Fibroblast of the aortic adventitia (primary cell): ENCODE measurements around the gene PLEKHA7. TPM values are rescaled to one million over a fixed set of nuclear protein-coding genes. Genes with fewer than 3 reads are reported as not detected.
"Not testable (repeated sequence)": the region's sequence is repeated elsewhere in the genome, so short reads cannot be mapped to it uniquely, and the experiment has no call there.

Experiments used
- DNase-seq: peaks from one replicate; pipeline ENCODE4 v3.0.0-alpha.2; 2010; ENCODE audit warnings: low read depth
- H3K4me3 ChIP-seq: 2 replicates; pipeline ENCODE4 v1.5.1; 2011; ENCODE audit warnings: low read depth, mild to moderate bottlenecking, control low read depth, low read length, moderate library complexity
- CTCF ChIP-seq: IDR thresholded peaks from 2 replicates; pipeline ENCODE4 v1.5.1; 2011; ENCODE audit warnings: mild to moderate bottlenecking, low read length, control low read depth, inconsistent platforms; ENCODE audit not compliant: insufficient read depth
- total RNA-seq: library from RNA; depleted of rRNA; stranded (reverse); fragments of >200 nt; gene quantifications from 2 replicates; pipeline ENCODE4 v1.2.3, GENCODE V29; 2012; ENCODE audit warnings: low replicate concordance

PLEKHA7 gene
- total RNA-seq, 1 donor = 0.09 TPM

GRCh38 chr11:16874275-16874975 lies 139.8 kb downstream of the PLEKHA7 start:
- DNase-seq = no peak
- TF ChIP-seq CTCF = no peak
- H3K4me3 ChIP-seq = no peak overlapping the region

GRCh38 chr11:16873289-16873688 lies 140.9 kb downstream of the PLEKHA7 start:
- TF ChIP-seq CTCF = no peak
- H3K4me3 ChIP-seq = no peak overlapping the region
- peak; percentile 9 for DNase-seq

GRCh38 chr11:16871368-16871767 lies 142.8 kb downstream of the PLEKHA7 start:
- TF ChIP-seq CTCF = no peak
- DNase-seq = no peak
- no peak overlapping the region for H3K4me3 ChIP-seq

- no peak for TF ChIP-seq CTCF
- no peak overlapping the region for H3K4me3 ChIP-seq
- no peak for DNase-seq
Measured at GRCh38 chr11:16867097-16867496, 147.1 kb downstream of the PLEKHA7 start.

- not testable (repeated sequence) for DNase-seq, H3K4me3 ChIP-seq
Measured at GRCh38 chr11:16864428-16864827, 149.8 kb downstream of the PLEKHA7 start.

GRCh38 chr11:16863389-16863788 lies 150.8 kb downstream of the PLEKHA7 start:
- no peak for TF ChIP-seq CTCF
- no peak for DNase-seq
- H3K4me3 ChIP-seq = no peak overlapping the region

GRCh38 chr11:16862726-16863125 lies 151.5 kb downstream of the PLEKHA7 start:
- no peak overlapping the region for H3K4me3 ChIP-seq
- no peak for TF ChIP-seq CTCF
- no peak for DNase-seq
